Spinal cord (tissue), 10 donors: Measurements from ENCODE around the gene RGMA. TPM values are rescaled to one million over a fixed set of nuclear protein-coding genes. Genes with fewer than 3 reads are reported as not detected.

Experiments used
- DNase-seq, 6 donors: peaks; one replicate each; pipeline versions ENCODE4 v3.0.0 to v3.0.0-alpha.2; 2013 to 2015; ENCODE audit warnings: low spot score in 6 of 6, low read depth in 4 of 6
- H3K27ac ChIP-seq: one replicate; pipeline ENCODE4 v1.5.1; 2013; ENCODE audit warnings: low read depth, low read length, control low read depth
- H3K27me3 ChIP-seq: one replicate; pipeline ENCODE4 v1.6.1; 2013; ENCODE audit warnings: low read length; ENCODE audit not compliant: control insufficient read depth, insufficient read depth
- H3K36me3 ChIP-seq: one replicate; pipeline ENCODE4 v1.6.1; 2013; ENCODE audit warnings: low read length; ENCODE audit not compliant: control insufficient read depth, insufficient read depth
- H3K4me1 ChIP-seq: one replicate; pipeline ENCODE4 v1.6.1; 2013; ENCODE audit warnings: low read length; ENCODE audit not compliant: control insufficient read depth, insufficient read depth
- H3K4me3 ChIP-seq: one replicate; pipeline ENCODE4 v1.5.1; 2013; ENCODE audit warnings: low read depth, low read length, control low read depth
- H3K9me3 ChIP-seq: one replicate; pipeline ENCODE4 v1.6.1; 2013; ENCODE audit warnings: low read length; ENCODE audit not compliant: control insufficient read depth, insufficient read depth
- WGBS: methylation state at CpG from one replicate; pipeline ENCODE4 v1.1.5; 2013; ENCODE audit warnings: missing lambda C conversion rate; ENCODE audit not compliant: insufficient coverage; 5-methylcytosine and 5-hydroxymethylcytosine counted together
- polyA plus RNA-seq, 2 donors: library from polyadenylated mRNA; unstranded; fragments of 120-200 nt; gene quantifications; one replicate each; pipeline ENCODE4 v1.2.1, GENCODE V29; 2013; ENCODE audit not compliant: insufficient read length in 2 of 2
- total RNA-seq, 2 donors: library from RNA; depleted of rRNA in 1 of 2; stranded (reverse); fragments of 120-200 nt in 1 of 2; fragments of >200 nt in 1 of 2; gene quantifications; one replicate each; pipeline versions ENCODE4 v1.2.3 to v1.2.4, GENCODE V29; 2013 to 2014
- donor health status: healthy.

RGMA gene
- total and polyA plus RNA-seq, 4 donors, result 20.7 to 356 (median 185) TPM

DNA sequence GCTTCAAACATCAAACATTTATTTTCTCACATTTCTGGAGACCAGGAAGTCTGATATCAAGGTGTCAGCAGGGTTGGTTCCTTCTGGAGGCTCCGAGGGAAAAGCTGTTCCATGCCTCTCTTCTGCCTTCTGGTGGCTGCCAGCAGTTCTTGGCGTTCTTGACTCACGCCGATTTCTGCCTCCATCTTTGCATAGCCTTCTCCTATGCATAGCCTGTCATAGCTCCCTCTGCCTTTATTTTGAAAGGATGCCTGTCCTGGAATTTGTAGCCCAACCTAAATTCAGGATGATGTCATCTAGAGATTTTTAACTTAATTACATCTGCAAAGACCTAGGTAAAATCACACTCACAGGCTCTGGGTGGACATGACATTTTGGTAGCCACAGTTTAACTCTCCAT, 70.4 kb downstream of the RGMA start:
- Histone ChIP-seq H3K9me3 (no peaks in the 10 kb centered on the region), H3K4me3 (no peak overlapping the region), H3K36me3 (peaks cover 45% of the 10 kb centered on the region), H3K27me3 (no peaks in the 10 kb centered on the region), H3K4me1 (no peaks in the 10 kb centered on the region), H3K27ac (no peak overlapping the region)
- 59% methylated on average over 4 of the region's 4 CpGs for WGBS
- peak in 1 of 6 donors; percentile 59 for DNase-seq

DNA sequence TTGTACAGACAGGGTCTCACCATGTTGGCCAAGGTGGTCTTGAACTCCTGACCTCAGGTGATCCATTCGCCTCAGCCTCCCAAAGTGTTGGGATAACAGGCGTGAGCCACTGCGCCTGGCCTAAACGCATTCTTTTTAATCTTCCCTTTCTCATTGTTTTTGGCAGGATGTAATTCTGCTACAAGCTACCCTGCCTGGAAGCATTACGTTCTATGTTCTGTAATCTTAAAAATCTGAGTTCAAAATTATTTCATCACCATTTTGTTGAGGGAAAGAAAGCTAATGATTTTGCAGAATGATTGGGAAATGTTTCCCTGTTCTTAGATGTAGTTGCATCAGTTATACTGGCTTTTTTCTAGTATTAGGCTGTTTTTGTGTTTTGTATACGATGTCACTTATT, 71.5 kb downstream of the RGMA start:
- WGBS, result 100% methylated on average over 2 of the region's 6 CpGs
- no peak overlapping the region for H3K4me3 ChIP-seq
- no peaks in the 10 kb centered on the region for H3K27me3 ChIP-seq
- H3K27ac ChIP-seq, result no peak overlapping the region
- peaks cover 49% of the 10 kb centered on the region for H3K36me3 ChIP-seq
- no peaks in the 10 kb centered on the region for H3K9me3 ChIP-seq
- no peak for DNase-seq
- no peaks in the 10 kb centered on the region for H3K4me1 ChIP-seq

DNA sequence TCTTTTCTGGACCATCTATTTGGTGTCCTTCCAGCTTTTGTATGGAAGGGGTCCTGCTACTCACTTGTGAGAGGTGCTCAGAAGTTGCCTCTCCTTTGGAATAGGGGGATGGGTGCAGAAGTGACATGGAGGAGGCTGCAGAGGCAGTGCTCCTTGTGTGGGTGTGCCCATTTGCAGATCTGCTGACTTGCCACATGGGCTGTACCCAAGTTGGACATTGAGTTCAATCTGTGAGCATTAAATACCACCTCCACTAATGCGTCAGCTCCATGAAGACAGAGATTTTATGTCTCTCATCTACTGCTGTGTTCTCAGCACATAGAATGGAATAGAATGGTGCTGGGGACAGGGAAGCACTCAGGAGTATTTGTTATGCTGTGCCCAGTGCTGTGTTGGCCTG, 76.2 kb downstream of the RGMA start:
- H3K27me3 ChIP-seq, result no peaks in the 10 kb centered on the region
- no peaks in the 10 kb centered on the region for H3K4me1 ChIP-seq
- H3K27ac ChIP-seq, result no peak overlapping the region
- no peaks in the 10 kb centered on the region for H3K9me3 ChIP-seq
- no peak for DNase-seq
- peaks cover 61% of the 10 kb centered on the region for H3K36me3 ChIP-seq
- H3K4me3 ChIP-seq, result no peak overlapping the region
- no CpG with 5 or more reads among the region's 1 CpG for WGBS

DNA sequence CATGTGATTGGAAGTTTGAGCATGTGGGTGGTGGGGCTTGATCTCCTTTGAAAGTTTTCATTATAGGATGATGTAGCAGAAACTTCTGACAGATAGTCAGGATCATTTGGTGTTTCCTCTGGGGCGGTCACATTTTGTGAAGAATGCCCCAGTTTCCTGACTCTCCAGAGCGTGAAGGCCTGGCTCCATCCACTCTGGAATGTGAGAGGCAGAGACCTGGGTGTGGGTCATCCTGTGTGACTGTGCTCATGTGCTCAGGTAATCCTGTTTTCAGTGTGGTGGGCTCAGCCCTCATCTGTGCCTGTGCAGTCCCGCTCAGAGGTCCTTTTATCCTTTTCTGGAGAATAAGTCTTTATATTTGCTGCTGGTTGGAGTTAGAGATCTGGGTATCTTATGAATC, 81.0 kb downstream of the RGMA start:
- Histone ChIP-seq H3K27me3 (no peaks in the 10 kb centered on the region), H3K4me3 (no peak overlapping the region), H3K9me3 (no peaks in the 10 kb centered on the region), H3K36me3 (peaks cover 53% of the 10 kb centered on the region), H3K27ac (no peak overlapping the region), H3K4me1 (no peaks in the 10 kb centered on the region)
- DNase-seq, result no peak
- 91% methylated on average over 3 of the region's 3 CpGs for WGBS

DNA sequence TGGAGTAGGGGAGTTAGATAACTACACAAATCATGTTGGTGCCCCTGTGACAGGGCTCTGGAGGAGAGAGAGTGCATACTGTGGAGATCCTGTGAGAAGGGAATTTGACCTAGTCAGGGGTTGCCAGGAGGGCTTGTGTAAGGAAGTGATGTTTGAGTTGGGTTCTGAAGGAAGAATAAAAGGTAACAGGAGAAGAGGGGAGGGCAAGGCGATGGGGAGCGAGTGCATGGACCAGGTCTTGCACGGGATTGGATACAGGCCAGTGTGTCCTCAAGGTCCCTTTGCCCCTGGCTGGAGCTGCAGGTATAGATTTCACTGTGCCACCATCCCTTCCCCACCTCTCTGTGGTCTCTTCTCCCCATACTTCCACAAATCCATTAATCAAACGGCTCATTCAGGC, 83.9 kb downstream of the RGMA start:
- Histone ChIP-seq H3K27ac (no peak overlapping the region), H3K4me3 (no peak overlapping the region), H3K27me3 (no peaks in the 10 kb centered on the region), H3K4me1 (no peaks in the 10 kb centered on the region), H3K36me3 (peaks cover 48% of the 10 kb centered on the region), H3K9me3 (no peaks in the 10 kb centered on the region)
- 90% methylated on average over 2 of the region's 4 CpGs for WGBS
- no peak for DNase-seq

DNA sequence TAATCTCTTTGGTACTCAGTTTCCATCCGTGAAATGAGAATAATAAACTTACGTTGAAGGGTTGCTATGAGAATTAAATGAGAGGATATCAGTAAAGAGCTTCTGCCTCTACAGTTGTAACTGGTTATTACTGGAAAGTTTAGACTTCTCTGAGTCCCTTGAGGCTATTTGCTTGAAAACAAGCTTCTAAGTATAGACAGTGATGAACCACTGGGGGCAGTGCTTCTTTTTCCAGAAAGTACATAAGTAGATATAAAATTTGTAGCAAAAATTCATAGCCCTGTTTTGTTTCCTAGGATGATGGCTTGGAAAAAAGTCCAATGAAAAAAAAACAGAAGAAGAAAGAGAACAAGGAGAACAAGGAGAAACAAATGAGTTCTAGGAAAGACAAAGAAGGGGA, 87.1 kb downstream of the RGMA start:
- no peak for DNase-seq
- Histone ChIP-seq H3K4me3 (no peak overlapping the region), H3K27ac (no peak overlapping the region), H3K4me1 (no peaks in the 10 kb centered on the region), H3K36me3 (peaks cover 53% of the 10 kb centered on the region), H3K27me3 (no peaks in the 10 kb centered on the region), H3K9me3 (no peaks in the 10 kb centered on the region)
- WGBS, result no CpG with 5 or more reads among the region's 2 CpGs

DNA sequence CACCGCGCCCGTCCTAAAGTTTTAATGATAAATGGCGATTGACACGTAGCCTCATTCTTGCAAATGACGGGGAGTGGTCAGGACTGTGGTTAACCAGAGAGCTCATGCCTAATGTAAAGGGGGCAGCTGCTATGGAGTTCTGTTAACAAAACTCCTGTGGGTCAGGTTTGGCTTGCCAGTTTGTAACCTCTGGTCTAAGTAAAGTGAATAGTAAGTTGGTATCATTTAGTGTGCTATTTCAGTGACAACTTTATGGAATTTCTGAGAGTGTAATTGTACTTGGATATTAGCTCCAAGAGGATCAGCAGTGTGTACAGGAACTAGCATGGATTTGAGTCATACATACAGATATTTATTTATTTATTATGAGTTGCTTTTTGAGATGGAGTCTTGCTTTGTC, 87.9 kb downstream of the RGMA start:
- H3K4me1 ChIP-seq, result no peaks in the 10 kb centered on the region
- 91% methylated on average over 6 of the region's 6 CpGs for WGBS
- H3K27ac ChIP-seq, result no peak overlapping the region
- no peaks in the 10 kb centered on the region for H3K27me3 ChIP-seq
- no peak overlapping the region for H3K4me3 ChIP-seq
- no peak for DNase-seq
- peaks cover 52% of the 10 kb centered on the region for H3K36me3 ChIP-seq
- no peaks in the 10 kb centered on the region for H3K9me3 ChIP-seq

DNA sequence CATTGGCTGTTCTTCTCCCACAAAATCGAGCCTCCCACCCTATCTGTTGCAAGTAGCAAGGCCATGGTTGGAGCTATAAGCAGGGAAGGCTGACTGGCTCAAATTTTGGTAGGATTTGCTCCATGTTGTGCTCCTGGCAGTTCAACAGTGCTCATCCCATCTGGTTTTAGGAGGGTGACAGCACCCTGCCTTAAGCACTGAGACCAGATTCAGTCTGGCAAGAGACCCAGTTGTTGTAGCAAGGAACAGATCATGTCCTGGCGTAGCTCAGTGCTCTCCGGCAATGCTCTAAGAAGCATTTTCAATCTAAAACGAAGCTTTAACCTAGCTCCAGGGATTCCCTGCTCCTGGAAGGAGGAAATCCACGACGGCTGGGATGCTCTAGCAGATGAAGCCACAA, 91.2 kb downstream of the RGMA start:
- WGBS, result 95% methylated on average over 3 of the region's 6 CpGs
- H3K9me3 ChIP-seq, result no peaks in the 10 kb centered on the region
- H3K4me3 ChIP-seq, result no peak overlapping the region
- H3K4me1 ChIP-seq, result no peaks in the 10 kb centered on the region
- H3K27ac ChIP-seq, result no peak overlapping the region
- DNase-seq, result no peak
- no peaks in the 10 kb centered on the region for H3K27me3 ChIP-seq
- peaks cover 36% of the 10 kb centered on the region for H3K36me3 ChIP-seq

DNA sequence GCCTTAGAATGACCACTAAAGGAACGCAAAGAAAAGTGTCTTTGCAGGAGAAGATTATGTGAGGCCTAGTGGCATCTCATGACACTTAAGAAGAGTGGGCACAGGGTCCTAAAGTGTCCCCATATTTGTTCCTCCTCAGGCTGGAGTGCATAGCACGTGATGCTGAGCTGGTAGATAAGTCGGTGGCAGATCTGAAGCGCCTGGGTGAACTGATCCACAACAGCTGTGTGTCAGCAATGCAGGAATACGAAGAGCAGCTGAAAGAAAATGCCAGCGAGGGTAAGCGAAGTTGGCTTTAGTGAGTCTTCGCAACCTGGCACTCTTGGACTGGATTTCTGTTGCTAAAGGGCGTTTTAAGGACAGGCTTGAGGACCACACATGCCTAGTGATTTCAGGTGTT, 96.3 kb downstream of the RGMA start:
- Histone ChIP-seq H3K27ac (no peak overlapping the region), H3K27me3 (no peaks in the 10 kb centered on the region), H3K4me3 (no peak overlapping the region), H3K4me1 (no peaks in the 10 kb centered on the region), H3K36me3 (peaks cover 20% of the 10 kb centered on the region), H3K9me3 (no peaks in the 10 kb centered on the region)
- WGBS, result 92% methylated on average over 9 of the region's 9 CpGs
- no peak for DNase-seq

DNA sequence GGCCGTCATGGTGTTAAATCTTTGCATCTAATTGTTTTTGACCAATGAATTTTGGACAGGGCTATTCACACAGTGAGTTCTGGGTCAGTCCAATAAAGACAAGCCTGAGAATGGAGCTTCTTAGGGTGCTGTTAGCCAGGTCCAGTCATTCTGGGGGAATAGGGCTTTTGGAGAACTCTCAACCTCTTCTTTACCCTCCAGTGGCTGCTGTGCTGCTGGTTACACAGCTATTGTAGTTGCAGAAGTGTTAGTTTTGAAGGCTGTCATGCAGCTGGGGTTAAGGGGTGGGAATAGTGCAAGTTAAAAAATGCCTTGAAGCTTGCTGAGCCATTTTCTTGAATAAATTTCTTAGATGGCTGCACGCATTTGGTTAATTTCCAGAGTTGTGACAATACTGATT, 99.0 kb downstream of the RGMA start:
- Histone ChIP-seq H3K4me1 (no peaks in the 10 kb centered on the region), H3K27ac (no peak overlapping the region), H3K9me3 (no peaks in the 10 kb centered on the region), H3K36me3 (peaks cover 30% of the 10 kb centered on the region), H3K27me3 (no peaks in the 10 kb centered on the region), H3K4me3 (no peak overlapping the region)
- 37% methylated on average over 2 of the region's 2 CpGs for WGBS
- no peak for DNase-seq
